HepG2 (cell line): ENCODE results near the gene OSCP1. TPM values are rescaled to one million over a fixed set of nuclear protein-coding genes. Genes with fewer than 3 reads are reported as not detected.

ENCODE experiments used
- AFF4 ChIP-seq: sonication (generic); formaldehyde crosslinking; IDR thresholded peaks from 2 replicates; pipeline ENCODE4 v1.4.0; 2020; ENCODE audit warnings: missing genetic modification reagents
- GABPB1 ChIP-seq: IDR thresholded peaks from 2 replicates; pipeline ENCODE4 v1.6.1; 2016; ENCODE audit warnings: mild to moderate bottlenecking, missing genetic modification reagents, moderate library complexity, missing compliant biosample characterization
- GATA4 ChIP-seq: sonication (generic); IDR thresholded peaks from 2 replicates; pipeline ENCODE4 v1.6.1; 2016; ENCODE audit warnings: antibody characterized with exemption, low read depth, borderline replicate concordance
- HDAC1 ChIP-seq: sonication (generic); formaldehyde crosslinking; IDR thresholded peaks from 2 replicates; pipeline ENCODE4 v1.5.1; 2020; ENCODE audit warnings: mild to moderate bottlenecking, missing genetic modification reagents
- HNF1B ChIP-seq: sonication (generic); formaldehyde crosslinking; IDR thresholded peaks from 2 replicates; pipeline ENCODE4 v1.5.1; 2020; ENCODE audit warnings: mild to moderate bottlenecking, moderate library complexity, missing genetic modification reagents
- MAF1 ChIP-seq: sonication (generic); formaldehyde crosslinking; IDR thresholded peaks from 2 replicates; pipeline ENCODE4 v1.5.0; 2020; ENCODE audit warnings: missing genetic modification reagents, borderline replicate concordance
- PHF20 ChIP-seq: sonication (generic); formaldehyde crosslinking; IDR thresholded peaks from 2 replicates; pipeline ENCODE4 v1.5.0; 2020; ENCODE audit warnings: mild to moderate bottlenecking, missing genetic modification reagents
- POGK ChIP-seq: sonication (generic); formaldehyde crosslinking; conservative IDR thresholded peaks from 2 replicates; pipeline ENCODE4 v1.8.0; 2022; ENCODE audit warnings: mild to moderate bottlenecking, moderate library complexity, missing genetic modification reagents
- POLR2G ChIP-seq: fragments of 200-400 bp; formaldehyde crosslinking; IDR thresholded peaks from 2 replicates; pipeline ENCODE4 v1.6.1; 2018; ENCODE audit warnings: mild to moderate bottlenecking, low read depth, low read length, moderate library complexity
- PRDM15 ChIP-seq: sonication (generic); formaldehyde crosslinking; IDR thresholded peaks from 2 replicates; pipeline ENCODE4 v1.4.0; 2020; ENCODE audit warnings: missing genetic modification reagents
- SOX5 ChIP-seq: IDR thresholded peaks from 2 replicates; pipeline ENCODE4 v1.6.1; 2016; ENCODE audit warnings: borderline replicate concordance
- SP5 ChIP-seq: IDR thresholded peaks from 2 replicates; pipeline ENCODE4 v1.6.1; 2016; ENCODE audit warnings: low read depth, borderline replicate concordance
- TARDBP ChIP-seq: sonication (generic); formaldehyde crosslinking; IDR thresholded peaks from 2 replicates; pipeline ENCODE4 v1.8.0; 2022; ENCODE audit warnings: mild to moderate bottlenecking, missing genetic modification reagents
- THAP7 ChIP-seq: sonication (generic); formaldehyde crosslinking; IDR thresholded peaks from 2 replicates; pipeline ENCODE4 v1.8.1; 2023; ENCODE audit warnings: mild to moderate bottlenecking, missing genetic modification reagents
- ZNF766 ChIP-seq: sonication (generic); formaldehyde crosslinking; IDR thresholded peaks from 2 replicates; pipeline ENCODE4 v1.5.0; 2020; ENCODE audit warnings: missing genetic modification reagents, borderline replicate concordance
- polyA plus RNA-seq, 8 experiments: library from polyadenylated mRNA; depleted of rRNA in 3 of 8; stranded (reverse) in 7 of 8; unstranded in 1 of 8; fragments of >200 nt; fragmentation: Illumina TruSeq in 4 of 8; extraction: Trizol in 4 of 8; gene quantifications; 2 replicates each; pipeline versions ENCODE4 v1.2.1 to v1.2.3, GENCODE V29; 2011 to 2016; ENCODE audit warnings: low read depth in 4 of 8, missing spikeins in 1 of 8, mixed read lengths in 1 of 8; ENCODE audit not compliant: insufficient read depth in 1 of 8
- total RNA-seq, 5 experiments: library from RNA; depleted of rRNA; stranded (reverse); fragments of >200 nt; fragmentation: Illumina TruSeq; extraction: Trizol; gene quantifications; 2 replicates each; pipeline ENCODE4 v1.2.3, GENCODE V29; 2016; ENCODE audit warnings: low read depth in 1 of 5

The OSCP1 gene
- total and polyA plus RNA-seq, 2 of the 13 experiments (the other 11 are each of a cell fraction or from before 2014, with no cell fraction given) = 0.60 to 0.84 TPM

GRCh38 chr1:36384542-36385409 is 65.5 kb downstream of the OSCP1 start (continued):
- TF ChIP-seq PRDM15 (CRISPR knock-in tag) (peak; percentile 98), THAP7 (peak; percentile 89), POLR2G (peak; percentile 61; the same call in 1 of the 2 replicates), ZNF766 (peak; percentile 40; the same call in 1 of the 2 replicates), GATA4 (0 out of 2 replicates have a peak, but pooled peaks have one; percentile 13), HNF1B (CRISPR knock-in tag) (peak; percentile 31; the same call in 1 of the 2 replicates), SOX5 (CRISPR knock-in tag) (peak; percentile 21; the same call in 1 of the 2 replicates), GABPB1 (CRISPR knock-in tag) (peak; percentile 52; the same call in 1 of the 2 replicates), PHF20 (CRISPR knock-in tag) (peak; percentile 60; the same call in 1 of the 2 replicates), SP5 (peak; percentile 71; the same call in 1 of the 2 replicates), TARDBP (CRISPR knock-in tag) (peak; percentile 68; the same call in 1 of the 2 replicates), MAF1 (0 out of 2 replicates have a peak, but pooled peaks have one; percentile 17), HDAC1 (peak; percentile 75), AFF4 (CRISPR knock-in tag) (no peak), POGK (CRISPR knock-in tag) (peak; percentile 52; the same call in 1 of the 2 replicates)
